Measurements from ENCODE around the gene TBC1D20.
A peak's percentile ranks its signal among the peaks of the same experiment; 100 is the strongest.
"Not testable (repeated sequence)": the region's sequence is repeated elsewhere in the genome, so short reads cannot be mapped to it uniquely, and the experiment has no call there.

Gene TBC1D20, protein sequence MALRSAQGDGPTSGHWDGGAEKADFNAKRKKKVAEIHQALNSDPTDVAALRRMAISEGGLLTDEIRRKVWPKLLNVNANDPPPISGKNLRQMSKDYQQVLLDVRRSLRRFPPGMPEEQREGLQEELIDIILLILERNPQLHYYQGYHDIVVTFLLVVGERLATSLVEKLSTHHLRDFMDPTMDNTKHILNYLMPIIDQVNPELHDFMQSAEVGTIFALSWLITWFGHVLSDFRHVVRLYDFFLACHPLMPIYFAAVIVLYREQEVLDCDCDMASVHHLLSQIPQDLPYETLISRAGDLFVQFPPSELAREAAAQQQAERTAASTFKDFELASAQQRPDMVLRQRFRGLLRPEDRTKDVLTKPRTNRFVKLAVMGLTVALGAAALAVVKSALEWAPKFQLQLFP

DNA sequence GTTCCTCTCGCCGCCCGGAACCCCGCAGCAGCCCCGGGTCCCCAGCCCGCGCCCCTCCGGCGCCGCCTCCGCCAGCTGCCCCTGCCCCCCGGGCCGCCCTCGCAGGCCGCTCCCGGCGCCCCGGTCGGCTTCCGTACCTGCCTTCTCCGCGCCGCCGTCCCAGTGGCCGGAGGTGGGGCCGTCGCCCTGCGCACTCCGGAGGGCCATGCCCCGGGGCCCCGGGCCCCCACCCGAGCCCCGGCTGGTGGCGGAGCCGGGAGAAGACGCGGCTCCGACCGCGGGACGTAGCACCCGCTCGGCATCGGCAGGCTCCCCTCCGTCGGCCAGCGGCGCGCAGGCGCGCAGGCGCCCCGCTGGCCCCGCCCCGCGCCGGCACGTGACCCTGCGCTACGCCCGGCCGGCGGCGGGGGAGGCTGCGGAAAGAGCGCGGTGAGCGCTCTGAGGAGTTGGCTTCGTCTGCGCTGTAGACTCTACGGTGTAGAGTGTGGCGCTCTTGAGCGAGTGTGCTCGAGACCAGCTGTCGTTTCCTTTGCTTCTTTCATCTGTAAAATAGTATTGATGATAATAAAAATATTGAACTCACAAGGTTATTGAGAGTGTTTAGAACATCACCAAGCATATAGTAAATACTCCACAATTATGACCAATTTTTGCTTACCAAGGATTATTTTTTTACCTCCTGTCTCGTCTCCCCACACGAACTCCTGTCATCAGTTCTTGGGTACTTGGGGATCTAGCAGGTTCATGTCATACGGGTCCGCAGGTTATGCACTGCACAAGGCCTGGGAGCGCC is at the start of gene TBC1D20:
TSS of gene TBC1D20 (minus strand) at position 335 of the 793 bp plus-strand sequence. CDS start at position 207, 128 bp downstream.
- DNase-seq (ENCODE audit: low spot score): peak; percentile 91

DNA sequence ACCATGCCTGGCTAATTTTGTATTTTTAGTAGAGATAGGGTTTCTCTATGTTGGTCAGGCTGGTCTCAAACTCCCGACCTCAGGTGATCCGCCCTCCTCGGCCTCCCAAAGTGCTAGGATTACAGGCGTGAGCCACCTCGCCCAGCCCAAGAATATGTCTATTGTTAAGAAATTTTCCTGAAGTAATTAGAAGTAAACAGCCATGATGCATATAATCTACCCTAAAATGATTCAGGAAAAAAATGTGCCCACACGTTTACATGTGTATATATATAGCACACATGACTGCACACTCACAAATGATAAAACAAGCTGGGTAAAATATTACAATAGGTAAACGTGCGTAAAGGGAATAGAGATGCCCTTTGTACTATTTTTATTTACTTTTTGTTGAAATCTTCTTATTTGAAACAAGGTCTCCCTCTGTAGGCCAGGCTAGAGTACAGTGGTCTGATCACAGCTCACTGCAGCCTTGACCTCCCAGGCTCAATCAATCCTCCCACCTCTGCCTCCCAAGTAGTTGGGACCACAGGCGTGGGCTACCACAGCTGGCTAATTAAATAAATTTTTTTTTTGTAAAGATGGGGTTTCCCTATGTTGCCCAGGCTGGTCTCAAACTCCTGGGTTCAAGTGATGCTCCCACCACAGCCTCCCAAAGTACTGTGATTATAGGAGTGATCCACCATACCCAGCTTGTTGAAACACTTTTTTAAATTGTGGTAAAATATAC is 48.2 kb upstream of the TBC1D20 start:
- not testable (repeated sequence) for DNase-seq (ENCODE audit: low spot score)

DNA sequence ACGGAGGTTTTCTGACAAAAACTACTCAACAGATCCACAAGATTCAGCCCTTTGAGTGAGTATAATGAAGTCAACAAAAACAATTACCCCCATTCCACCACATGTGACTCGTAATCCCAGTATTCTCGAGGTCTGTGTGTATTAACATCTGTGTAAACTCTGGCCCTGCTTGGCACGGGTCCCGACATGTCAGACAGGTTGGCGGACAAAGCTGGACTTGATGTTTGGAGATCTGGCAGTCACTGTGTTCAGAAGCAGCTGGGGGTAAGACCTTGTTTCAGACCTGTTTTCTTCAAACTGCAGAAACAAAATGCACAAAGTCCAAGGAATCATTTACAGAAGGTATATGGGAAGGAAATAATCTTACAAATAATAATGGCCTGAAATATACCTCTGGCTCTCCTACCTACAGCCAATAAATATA is 46.0 kb upstream of the TBC1D20 start:
- not testable (repeated sequence) for DNase-seq (ENCODE audit: low spot score)

DNA sequence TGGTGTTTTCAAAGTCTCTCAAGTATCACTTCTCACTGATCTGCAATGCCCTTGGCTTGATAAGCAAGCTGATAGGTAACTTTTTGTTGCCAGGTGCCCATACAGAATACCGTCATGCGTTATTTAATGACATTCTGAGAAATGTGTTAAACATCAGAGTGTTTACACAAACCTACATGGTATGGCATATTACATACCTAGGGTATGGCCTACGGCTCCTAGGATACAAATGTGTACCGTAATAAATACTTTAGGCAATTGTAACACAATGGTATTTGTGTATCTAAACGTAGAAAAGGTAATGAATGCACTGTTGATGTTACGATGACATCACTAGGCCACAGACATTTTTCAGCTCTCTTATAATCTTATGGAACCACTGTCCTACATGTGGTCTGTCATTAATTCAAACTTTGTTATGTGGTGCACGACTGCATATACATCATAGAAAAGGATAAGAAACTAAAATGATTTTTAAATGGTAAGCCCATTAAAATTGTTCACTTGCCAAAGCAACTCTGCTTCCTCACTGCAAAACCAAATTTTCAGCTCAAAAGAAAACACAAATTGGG is 45.5 kb upstream of the TBC1D20 start:
- no peak for DNase-seq (ENCODE audit: low spot score)

DNA sequence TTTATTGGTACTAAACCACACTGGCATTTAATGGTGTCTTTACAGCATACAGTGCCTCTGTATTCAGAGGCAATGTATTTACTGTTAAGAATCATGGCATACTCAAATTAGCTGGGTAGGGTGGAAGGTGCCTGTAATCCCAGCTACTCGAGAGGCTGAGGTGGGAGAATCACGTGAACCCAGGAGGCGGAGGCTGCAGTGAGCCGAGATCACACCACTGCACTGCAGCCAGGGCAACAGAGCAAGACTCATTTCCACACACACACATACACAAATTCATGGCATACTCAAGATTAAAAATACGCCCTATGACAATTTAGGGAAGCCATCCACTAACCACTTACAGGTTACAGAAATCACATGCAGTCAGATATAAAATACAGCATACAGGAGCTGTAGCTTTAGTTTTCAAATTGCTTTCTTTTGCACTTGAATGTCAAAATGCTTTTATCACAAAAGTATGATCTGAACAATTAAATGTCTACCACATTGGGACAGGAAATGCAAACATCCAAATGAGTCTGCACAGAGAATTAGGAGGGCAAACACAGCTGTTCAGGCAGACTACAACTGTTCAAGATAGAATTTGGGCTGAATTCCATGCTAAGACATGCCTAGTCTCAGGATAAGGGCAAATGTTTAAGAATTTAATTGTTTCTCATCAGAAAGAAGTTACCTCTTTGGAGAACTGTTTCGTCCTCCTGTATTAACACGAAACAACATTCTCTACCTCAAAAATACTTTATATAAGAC is 44.8 kb upstream of the TBC1D20 start:
- no peak for DNase-seq (ENCODE audit: low spot score)

DNA sequence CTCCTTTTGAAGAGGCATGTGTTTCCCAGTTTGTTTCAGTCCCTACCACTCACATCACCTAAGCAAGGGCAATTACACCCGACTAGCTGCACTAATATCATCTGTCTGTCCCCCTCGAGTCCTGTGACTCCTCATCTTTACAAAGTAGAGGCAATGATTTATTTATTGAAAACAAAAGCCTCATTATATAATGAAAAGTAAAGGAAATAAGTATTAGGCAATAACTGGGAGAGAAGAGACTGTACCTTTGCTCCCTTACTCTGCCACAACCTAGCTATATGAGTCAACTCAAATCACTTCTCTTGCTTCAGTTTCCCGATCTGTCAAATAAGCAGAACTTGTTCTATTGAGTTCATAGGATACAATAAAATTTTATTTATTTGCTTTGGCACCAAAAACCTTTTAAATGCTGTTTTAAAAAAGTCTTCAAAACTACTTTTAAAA is 42.3 kb upstream of the TBC1D20 start:
- no peak for DNase-seq (ENCODE audit: low spot score)

DNA sequence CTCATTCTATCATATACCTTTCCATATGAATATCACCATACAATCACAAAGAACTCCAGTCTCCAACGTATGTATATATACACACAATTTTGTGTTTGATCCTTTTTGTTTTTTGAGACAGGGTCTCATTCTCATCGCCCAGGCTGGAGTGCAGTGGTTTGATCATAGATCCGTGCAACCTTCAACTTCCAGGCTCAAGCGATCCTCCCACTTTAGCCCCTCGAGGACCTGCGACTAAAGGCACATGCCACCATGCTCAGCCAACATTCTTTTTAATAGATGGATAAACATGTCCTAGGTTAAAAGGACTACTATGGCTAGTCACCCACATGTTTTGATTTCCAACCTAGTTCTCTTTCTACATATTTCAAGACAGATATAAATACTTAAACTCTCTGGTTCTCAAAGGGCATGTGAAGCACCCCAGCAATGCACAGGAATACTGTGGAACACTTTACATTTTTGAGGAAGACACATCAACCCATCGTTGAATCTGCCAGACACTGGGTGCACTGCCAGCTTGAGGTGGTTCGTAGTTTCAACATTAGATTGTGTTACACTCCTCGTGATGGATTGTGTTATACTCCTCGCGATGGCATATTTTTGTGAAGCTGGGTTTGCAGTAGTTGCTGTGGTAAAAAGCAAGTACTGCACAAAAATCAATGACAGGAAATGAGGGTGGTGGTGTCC is 40.9 kb upstream of the TBC1D20 start:
- no peak for DNase-seq (ENCODE audit: low spot score)

DNA sequence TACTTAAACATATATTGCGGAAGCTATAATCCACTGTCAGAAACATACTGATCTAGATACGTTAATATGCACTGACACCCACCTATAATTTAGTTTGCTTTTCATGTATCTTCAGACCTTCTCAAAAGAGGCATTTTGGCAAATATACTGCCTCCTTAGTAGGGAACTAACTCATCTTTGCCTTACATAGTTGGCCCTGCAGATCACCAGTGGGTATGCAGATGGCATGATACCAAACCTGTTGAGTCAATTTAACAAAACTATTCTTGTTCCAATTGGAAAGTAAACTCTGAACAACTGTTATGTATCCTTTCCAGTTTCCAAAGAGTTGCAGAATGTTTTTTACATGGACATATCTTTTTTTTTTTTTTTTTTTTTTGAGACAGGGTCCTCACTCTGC is 35.6 kb upstream of the TBC1D20 start:
- DNase-seq (ENCODE audit: low spot score): no peak

DNA sequence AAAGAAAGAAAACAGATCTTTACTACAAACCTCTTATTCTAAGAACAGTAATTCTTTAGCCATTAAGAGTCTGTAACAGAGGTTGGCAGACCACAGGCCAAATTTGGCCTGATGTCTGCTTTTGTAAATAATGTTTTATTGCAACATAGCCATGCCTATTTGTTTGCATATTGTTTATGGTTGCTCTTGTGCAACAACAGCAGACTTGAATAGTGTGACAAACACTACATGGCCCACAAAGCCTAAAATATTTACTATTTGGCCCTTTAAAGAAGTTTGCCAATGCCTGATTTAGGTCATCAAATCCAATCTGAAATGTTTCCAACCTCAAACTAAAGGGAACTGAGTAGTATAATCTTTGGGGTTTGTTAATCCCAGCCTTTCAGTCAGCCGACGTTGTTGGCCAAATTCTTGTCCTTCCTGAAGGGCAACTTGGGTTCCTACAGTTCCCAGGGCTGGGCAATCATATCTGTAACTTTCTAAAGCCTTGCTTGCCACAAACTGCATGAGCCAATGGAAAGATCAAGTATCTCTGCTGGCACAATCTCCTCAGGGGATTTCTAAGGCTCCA is 33.9 kb upstream of the TBC1D20 start:
- no peak for DNase-seq (ENCODE audit: low spot score)

DNA sequence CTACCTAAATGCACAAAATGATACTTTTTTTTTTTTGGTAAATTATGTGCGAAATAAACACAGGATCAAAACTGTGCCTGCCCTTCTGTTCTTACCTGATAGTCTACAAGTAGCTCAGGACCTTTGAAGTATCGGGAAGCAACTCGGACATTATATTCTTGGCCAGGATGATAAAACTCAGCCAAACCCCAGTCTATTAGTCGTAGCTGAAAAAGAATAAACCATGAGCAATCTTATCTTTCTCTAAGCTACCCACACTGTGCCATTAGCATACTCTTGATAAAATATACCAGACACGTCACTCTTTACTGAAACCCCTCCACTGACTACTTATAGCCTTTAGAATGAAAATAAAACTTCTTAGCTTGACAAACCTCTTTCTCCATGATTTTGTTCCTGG is 29.8 kb upstream of the TBC1D20 start:
- DNase-seq (ENCODE audit: low spot score): no peak

DNA sequence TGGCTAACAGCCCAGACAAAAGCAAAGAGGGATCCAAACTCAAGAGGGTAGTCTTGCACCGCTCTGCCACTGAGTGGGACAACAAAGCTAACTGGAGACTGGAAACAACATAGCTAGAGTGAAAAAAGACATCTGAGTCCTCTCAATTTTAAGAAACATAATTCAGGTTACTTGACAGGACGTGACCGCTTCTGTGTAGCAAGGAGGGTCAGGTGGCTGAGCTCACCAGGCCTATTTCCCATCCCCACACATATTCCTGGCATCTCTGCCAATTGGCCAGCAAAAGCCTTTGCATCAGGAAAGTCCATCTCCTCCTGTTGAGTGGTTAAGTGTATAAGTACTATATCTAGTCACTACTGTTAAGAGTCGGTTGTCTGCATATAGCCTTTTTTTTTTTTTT is 25.3 kb upstream of the TBC1D20 start:
- DNase-seq (ENCODE audit: low spot score): no peak

DNA sequence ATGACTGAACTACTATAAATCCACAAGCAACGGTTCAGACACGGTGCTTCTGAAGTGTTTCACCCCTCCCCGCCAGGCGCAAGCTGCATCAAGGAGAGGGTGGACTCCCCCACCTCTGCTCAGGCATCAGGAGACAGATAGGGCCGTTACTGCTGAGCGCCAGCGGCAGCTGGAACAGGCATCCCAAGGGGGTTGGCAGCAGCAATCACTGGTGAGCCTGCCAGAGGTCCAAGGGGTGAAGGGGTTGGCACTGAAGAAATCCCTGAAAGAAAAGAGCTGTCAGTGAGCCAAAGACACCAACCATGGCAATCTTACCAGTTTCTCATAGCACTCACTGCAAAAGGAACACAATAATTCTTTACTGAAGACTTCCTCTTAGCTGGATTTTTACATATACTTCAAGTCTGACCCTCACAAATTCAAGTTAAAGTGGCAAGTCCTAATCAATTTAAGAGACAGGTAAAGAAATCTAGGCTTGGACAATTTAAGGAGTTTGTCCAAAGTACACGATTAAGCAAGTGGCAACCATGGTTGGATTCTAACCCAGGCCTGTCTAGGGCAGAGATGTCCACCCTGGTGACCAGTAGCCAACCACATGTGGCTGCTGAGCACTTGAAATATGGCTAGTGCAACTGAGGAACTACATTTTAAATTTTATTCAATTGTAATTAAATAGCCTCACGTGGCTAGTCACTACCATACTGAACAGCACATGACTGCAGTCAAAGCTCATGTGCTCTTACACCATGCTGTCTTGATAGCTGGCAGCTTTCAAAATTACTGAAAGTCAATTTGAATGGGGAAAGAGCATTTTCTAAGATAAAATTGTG is 21.7 kb upstream of the TBC1D20 start:
- DNase-seq (ENCODE audit: low spot score): no peak

DNA sequence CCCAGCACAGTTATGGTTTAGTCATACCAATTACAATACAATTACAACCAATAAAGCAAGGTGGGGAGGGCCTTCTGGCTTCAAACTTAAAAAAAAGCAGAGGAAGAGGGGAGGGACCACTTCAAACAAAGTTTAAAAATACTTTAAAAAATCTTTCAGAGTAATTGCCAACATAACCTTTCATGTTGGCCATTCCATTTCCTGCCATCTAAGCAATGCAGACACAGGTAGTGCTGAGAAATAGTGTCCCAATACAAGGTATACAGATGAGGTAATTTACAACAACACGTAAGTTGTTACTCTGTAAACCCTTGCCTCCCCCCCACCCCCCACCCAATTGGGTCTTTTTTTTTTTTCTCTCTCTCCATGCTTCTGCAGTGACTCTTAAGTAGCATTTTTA is 18.8 kb upstream of the TBC1D20 start:
- no peak for DNase-seq (ENCODE audit: low spot score)

DNA sequence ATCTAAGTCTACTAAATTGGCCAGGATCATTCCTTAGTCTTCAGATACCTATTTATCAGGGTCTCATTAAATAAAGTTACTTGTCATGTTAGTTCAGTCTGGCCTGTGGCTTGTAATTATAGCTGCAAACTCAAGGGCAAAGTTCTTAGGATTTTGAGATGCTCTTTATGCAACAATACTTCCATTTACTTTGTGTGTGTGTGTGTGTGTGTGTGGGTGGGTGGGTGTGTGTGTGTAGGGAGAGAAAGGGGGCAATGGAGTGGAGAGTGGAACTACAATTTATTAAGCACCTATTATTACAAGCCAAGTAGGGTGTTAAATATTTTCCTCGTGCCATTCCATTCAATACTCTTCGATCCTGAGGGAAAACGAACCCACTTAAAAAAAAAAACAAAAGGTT is 17.7 kb upstream of the TBC1D20 start:
- DNase-seq (ENCODE audit: low spot score): no peak

DNA sequence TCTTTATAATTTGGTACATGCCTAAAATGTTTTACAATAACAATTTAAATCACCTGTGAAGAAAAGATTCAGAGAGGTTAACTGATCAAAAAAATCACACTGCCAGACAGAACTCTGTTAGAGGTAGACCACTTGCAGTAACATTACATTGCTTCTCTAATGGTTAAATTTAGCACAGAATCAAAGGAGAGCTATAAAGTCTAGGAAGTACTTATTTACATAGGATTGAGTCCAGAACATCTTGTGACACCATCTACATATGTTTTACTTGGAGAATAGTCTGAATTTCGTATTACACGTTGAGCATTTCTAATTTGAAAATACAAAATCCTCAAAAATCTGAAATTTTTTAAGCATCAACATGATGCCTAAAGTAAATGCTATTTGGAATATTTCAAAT is 17.2 kb upstream of the TBC1D20 start:
- no peak for DNase-seq (ENCODE audit: low spot score)

DNA sequence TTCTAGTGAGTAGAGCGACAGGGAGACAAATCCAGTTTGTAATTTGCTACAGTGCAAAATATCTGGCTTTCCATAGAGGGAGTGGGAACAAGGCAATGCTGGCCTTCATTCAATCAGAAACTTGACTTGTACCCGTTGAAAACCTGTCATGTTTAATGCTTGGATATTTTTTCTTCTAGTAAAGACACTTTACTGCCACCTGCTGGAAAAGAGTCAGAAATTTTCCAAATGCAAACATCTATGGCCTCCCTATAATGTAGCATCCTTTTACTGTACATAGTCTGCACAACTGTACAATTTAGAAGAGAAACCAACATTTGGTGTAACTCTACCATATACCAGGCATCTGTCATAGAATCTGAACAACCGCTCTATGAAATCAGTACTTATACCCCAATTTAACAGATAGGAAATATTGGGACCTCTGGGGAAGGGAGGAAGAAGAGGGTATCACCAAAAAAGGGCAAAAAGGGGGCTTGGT is 16.7 kb upstream of the TBC1D20 start:
- peak; percentile 16 for DNase-seq (ENCODE audit: low spot score)

DNA sequence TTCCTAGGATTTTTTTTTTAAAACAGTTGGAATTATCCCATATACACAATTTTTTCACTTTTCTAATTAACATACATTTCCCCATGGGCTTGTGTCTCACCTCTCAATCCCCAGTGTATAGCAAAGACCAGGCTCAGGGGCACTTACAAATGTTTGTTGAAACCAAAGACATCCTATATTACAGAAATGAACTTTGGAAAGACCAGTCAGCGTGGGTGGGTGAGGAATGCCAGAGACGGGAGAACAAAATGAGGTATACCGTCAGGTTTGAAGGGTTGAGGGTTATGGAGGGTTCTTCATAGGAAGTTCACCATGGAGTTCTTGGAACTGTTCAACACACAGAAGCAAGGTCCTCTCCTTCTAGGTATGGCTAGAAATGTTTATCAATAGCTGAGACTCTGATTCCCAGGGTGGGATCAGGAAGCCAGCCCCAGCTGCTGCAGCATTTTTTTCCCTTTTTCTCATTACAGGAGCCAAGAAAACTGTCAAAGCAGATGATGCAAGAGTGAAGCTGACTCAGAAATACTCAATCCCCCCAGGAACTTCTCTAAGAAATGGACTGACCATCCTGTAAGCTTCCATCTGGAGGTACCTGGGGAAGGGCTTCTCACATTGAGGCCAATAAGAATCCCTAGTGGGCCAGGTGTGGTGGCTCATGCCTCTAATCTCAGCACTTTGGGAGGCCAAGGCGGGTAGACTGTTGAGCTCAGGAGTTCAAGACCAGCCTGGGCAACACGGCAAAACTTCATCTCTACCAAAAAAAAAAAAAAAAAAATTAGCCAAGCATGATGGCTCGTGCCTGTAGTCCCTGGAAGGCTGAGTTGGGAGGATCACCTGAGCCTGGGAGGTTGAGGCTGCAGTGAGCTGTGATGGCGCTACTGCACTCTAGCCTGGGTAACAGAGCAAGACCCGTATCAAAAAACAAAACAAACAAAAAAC is 15.9 kb upstream of the TBC1D20 start:
- no peak for DNase-seq (ENCODE audit: low spot score)

DNA sequence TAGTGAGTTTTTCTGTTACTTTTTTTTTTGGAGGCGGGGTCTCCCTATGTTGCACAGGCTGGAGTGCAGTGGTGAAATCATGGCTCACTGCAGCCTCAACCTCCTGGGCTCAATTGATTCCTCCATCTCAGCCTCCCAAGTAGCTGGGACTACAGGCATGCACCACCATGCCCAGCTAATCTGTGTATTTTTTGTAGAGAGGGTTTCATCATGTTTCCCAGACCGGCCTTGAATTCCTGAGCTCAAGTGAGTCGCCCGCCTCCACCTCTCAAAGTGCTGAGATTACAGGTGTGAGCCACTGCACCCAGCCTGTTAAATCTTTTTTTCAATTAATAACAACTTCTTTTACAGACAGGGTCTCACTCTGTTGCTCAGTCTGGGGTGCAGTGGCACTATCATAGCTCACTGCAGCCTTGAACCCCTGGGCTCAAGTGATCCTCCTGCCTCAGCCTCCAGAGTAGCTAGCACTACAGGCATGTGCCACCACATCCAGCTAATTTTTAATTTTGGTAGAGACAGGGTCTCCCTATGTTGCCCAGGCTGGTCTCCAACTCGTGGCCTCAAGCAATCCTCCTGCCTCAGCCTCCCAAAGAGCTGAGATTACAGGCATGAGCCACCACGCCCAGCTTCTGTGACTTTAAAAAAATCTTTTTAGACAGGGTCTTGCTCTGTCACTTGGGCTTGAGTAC is 14.4 kb upstream of the TBC1D20 start:
- DNase-seq (ENCODE audit: low spot score): not testable (repeated sequence)
